Neutrophil (primary cell): ENCODE results near the gene TOR3A.

Experiments used
- H3K27ac ChIP-seq: fragments of 200-600 bp; sonication (generic); 2 replicates; pipeline ENCODE4 v1.5.1; 2016; ENCODE audit warnings: mild to moderate bottlenecking, moderate library complexity
- H3K27me3 ChIP-seq: fragments of 200-600 bp; sonication (generic); 2 replicates; pipeline ENCODE4 v1.6.0; 2016; ENCODE audit warnings: mild to moderate bottlenecking
- H3K36me3 ChIP-seq: fragments of 200-600 bp; sonication (generic); 2 replicates; pipeline ENCODE4 v1.5.1; 2017
- H3K4me1 ChIP-seq, 2 experiments: fragments of 200-600 bp in 1 of 2; sonication (generic) in 1 of 2; 1 replicate in 1 of 2; 2 replicates in 1 of 2; pipeline versions ENCODE4 v1.5.1 to v1.6.1; 2013 to 2016; ENCODE audit warnings: low read depth in 1 of 2, low read length in 1 of 2, mild to moderate bottlenecking in 1 of 2, moderate library complexity in 1 of 2; ENCODE audit not compliant: control insufficient read depth in 1 of 2, insufficient read depth in 1 of 2
- H3K4me3 ChIP-seq, 2 experiments: fragments of 200-600 bp in 1 of 2; sonication (generic) in 1 of 2; 1 replicate in 1 of 2; 2 replicates in 1 of 2; pipeline ENCODE4 v1.5.1; 2013 to 2016; ENCODE audit warnings: low read depth in 1 of 2, low read length in 1 of 2, mild to moderate bottlenecking in 1 of 2, moderate library complexity in 1 of 2
- H3K9me3 ChIP-seq: fragments of 200-600 bp; sonication (generic); 2 replicates; pipeline ENCODE4 v1.5.1; 2016
- CTCF ChIP-seq: fragments of 200-600 bp; sonication (generic); IDR thresholded peaks from 2 replicates; pipeline ENCODE4 v1.5.1; 2016; ENCODE audit warnings: antibody characterized with exemption

Gene TOR3A

GRCh38 chr1:179089827-179090482 lies 8.1 kb downstream of the TOR3A start:
- TF ChIP-seq CTCF = no peak
- H3K9me3 ChIP-seq = no peaks in the 10 kb centered on the region
- no peak overlapping the region for H3K4me3 ChIP-seq
- H3K27ac ChIP-seq = no peak overlapping the region
- H3K4me1 ChIP-seq = peaks cover 4% of the 10 kb centered on the region in 2 experiments
- no peaks in the 10 kb centered on the region for H3K27me3 ChIP-seq
- peaks cover 60% of the 10 kb centered on the region for H3K36me3 ChIP-seq

- no peak for TF ChIP-seq CTCF
- no peak overlapping the region for H3K4me3 ChIP-seq
- H3K27me3 ChIP-seq = no peaks in the 10 kb centered on the region
- peaks cover 4% of the 10 kb centered on the region in 2 experiments for H3K4me1 ChIP-seq
- peaks cover 65% of the 10 kb centered on the region for H3K36me3 ChIP-seq
- no peak overlapping the region for H3K27ac ChIP-seq
- no peaks in the 10 kb centered on the region for H3K9me3 ChIP-seq
Measured at GRCh38 chr1:179090522-179090921, 8.7 kb downstream of the TOR3A start.

GRCh38 chr1:179090923-179091322 lies 9.1 kb downstream of the TOR3A start:
- H3K27me3 ChIP-seq = no peaks in the 10 kb centered on the region
- H3K36me3 ChIP-seq = peaks cover 65% of the 10 kb centered on the region
- H3K4me1 ChIP-seq = peaks cover 4% of the 10 kb centered on the region in 2 experiments
- H3K4me3 ChIP-seq = no peak overlapping the region
- TF ChIP-seq CTCF = no peak
- no peaks in the 10 kb centered on the region for H3K9me3 ChIP-seq
- H3K27ac ChIP-seq = no peak overlapping the region

- no peak for TF ChIP-seq CTCF
- Histone ChIP-seq H3K4me1 (peaks cover 4% of the 10 kb centered on the region in 2 experiments), H3K27ac (no peak overlapping the region), H3K36me3 (peaks cover 67% of the 10 kb centered on the region), H3K4me3 (no peak overlapping the region), H3K27me3 (no peaks in the 10 kb centered on the region), H3K9me3 (no peaks in the 10 kb centered on the region)
Measured at GRCh38 chr1:179091691-179092165, 9.9 kb downstream of the TOR3A start.

GRCh38 chr1:179092896-179093461 lies 11.1 kb downstream of the TOR3A start:
- TF ChIP-seq CTCF = no peak
- H3K36me3 ChIP-seq = peaks cover 74% of the 10 kb centered on the region

More at GRCh38 chr1:179092896-179093461, 11.1 kb downstream of the TOR3A start:
- H3K9me3 ChIP-seq = no peaks in the 10 kb centered on the region
- peaks cover 4% of the 10 kb centered on the region in 2 experiments for H3K4me1 ChIP-seq
- no peak overlapping the region for H3K4me3 ChIP-seq
- H3K27me3 ChIP-seq = no peaks in the 10 kb centered on the region
- H3K27ac ChIP-seq = no peak overlapping the region
